Coronary artery (tissue), 2 donors: ENCODE measurements around the gene TRAF3.

Experiments
- DNase-seq: peaks from one replicate; pipeline ENCODE4 v3.0.0-alpha.2; 2017; ENCODE audit warnings: low spot score
- H3K27ac ChIP-seq, 2 donors: fragments of 200-600 bp; sonication (generic); one replicate each; pipeline ENCODE4 v1.5.1; 2016 to 2019
- H3K4me3 ChIP-seq: fragments of 200-600 bp; sonication (generic); 2 replicates; pipeline ENCODE4 v1.5.1; 2016; ENCODE audit warnings: mild to moderate bottlenecking, moderate library complexity
- TF ChIP-seq, protein P1 (sequence below): fragments of 200-600 bp; sonication (generic); IDR thresholded peaks from one replicate; pipeline ENCODE4 v1.5.1; 2019; ENCODE audit warnings: antibody characterized with exemption

The TRAF3 gene

DNA sequence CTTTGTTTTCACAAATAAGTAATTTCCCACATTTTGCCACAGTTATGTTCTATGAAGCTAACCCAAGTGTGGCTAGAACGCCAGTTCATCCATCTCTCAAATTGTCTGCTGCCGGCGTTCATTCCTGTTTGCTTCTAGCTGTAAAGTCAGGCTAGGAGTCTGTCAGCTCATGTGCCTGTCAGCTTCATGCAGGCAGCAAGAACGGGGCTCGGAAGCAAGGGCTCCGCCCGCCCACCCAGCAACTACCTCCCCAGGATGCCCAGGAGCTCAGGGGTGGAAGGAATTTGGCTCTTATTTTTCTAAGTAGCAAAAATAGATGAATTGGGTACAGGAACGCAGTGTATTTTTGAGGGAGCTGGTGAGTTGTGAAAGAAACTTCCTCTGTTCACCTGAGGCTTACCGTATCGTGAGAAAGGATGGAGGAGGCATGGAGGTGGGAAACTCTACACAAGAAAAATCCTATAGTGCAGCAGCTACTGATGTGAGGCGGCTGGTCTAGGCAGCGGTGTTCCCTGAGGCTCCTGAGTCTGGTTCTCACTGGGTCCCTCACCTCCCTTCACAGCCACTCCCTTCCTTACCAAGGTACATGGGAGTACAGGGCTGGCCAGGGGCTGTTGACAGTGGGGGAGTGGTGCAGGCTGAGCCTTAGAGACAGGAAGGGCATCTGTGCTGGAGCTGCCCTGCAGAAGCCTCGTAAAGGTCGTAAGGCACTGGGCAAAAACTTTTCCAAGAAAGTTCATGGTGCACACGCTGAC is 90.8 kb downstream of the TRAF3 start:
- TF ChIP-seq, protein P1, sequence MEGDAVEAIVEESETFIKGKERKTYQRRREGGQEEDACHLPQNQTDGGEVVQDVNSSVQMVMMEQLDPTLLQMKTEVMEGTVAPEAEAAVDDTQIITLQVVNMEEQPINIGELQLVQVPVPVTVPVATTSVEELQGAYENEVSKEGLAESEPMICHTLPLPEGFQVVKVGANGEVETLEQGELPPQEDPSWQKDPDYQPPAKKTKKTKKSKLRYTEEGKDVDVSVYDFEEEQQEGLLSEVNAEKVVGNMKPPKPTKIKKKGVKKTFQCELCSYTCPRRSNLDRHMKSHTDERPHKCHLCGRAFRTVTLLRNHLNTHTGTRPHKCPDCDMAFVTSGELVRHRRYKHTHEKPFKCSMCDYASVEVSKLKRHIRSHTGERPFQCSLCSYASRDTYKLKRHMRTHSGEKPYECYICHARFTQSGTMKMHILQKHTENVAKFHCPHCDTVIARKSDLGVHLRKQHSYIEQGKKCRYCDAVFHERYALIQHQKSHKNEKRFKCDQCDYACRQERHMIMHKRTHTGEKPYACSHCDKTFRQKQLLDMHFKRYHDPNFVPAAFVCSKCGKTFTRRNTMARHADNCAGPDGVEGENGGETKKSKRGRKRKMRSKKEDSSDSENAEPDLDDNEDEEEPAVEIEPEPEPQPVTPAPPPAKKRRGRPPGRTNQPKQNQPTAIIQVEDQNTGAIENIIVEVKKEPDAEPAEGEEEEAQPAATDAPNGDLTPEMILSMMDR: no peak
- H3K4me3 ChIP-seq: no peak overlapping the region
- no peak overlapping the region for H3K27ac ChIP-seq
- no peak for DNase-seq

DNA sequence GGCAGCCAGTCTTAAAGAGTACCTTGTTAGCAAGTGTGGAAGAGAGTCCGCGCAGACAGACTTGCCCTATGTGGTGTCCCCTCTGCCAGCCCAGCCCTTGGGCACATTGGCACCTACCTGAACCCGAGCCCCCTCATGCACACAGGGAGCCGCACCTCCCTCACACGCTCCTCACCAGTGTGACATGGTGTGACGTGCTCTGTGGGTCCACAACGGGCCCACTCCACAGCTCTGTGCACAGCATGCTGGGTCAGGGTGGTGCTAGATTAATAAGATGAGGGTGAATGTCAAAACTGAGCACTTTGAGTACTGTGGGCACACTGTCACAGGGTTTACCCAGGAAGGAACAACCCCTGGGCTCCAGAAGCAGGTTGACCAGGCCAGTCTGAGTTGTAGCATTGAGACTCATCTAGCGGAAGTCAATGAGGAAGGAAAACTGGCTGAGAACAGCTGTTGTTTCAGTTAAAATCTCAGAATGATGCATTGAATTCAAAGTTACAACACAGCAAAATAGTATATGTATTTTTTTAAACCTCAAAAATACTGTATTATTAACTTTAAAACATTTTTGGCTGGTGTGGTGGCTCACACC is 91.8 kb downstream of the TRAF3 start:
- Histone ChIP-seq H3K4me3 (no peak overlapping the region), H3K27ac (peak overlapping the region in 1 of 2 donors; percentile 28)
- no peak for DNase-seq
- TF ChIP-seq, protein P1: no peak

DNA sequence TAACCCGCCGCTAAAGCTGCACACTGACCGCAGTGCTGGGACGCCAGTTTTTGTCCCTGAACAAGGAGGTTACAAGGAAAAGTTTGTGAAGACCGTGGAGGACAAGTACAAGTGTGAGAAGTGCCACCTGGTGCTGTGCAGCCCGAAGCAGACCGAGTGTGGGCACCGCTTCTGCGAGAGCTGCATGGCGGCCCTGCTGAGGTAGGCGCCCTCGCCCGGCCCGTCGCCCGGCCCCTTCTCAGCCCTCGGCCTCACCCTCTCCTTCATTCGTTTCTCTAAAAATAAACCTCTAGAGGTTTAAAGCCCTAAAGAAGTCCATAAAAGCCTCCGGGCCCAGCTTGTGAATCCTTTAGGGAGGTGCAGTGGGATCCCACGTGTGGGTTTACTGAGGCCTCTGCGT is 93.0 kb downstream of the TRAF3 start:
- TF ChIP-seq, protein P1: no peak
- H3K4me3 ChIP-seq: no peak overlapping the region

DNA sequence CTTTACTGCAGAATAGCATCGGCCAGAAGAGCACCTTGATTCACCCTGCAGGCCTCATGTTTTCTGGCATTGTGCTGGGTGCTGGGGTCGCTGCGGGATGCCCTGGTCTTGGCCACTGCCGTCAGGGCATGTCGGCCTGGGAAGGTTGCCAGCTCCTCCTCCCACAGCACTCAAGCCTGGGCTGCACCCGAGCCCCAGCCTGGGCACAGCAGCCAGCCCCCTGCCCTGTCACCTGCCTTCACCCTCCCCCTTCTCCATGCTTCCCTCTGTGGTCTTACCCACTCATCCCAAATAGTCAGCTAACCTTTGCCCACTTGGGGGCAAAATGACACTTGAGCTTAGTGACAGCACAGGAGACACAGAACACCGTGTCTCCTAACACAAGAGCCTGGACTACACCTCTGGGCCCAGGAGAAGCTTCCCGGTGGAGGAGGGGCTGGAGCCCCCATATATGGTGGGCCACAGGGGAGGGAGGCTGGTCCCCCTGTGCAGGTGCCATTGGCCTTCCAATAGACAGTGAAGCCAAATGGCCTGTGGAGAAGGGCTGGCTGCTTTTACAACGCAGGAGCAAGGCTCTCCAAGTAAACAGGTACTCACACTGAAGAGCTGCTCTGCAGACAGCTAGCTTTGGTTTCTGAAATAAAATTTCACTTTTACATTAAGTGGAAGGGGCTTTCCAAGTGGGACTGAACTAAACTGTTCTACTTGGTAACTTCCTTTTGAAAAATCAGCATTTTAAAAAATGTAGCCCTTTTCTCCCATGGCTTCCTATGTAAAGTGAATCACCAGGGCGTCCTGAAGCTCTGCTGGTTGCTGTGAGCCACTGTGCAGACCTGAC is 94.0 kb downstream of the TRAF3 start:
- TF ChIP-seq, protein P1: no peak
- Histone ChIP-seq H3K4me3 (no peak overlapping the region), H3K27ac (no peak overlapping the region)
- no peak for DNase-seq

More for the DNA sequence above, 93.0 kb downstream of the TRAF3 start:
- no peak overlapping the region for H3K27ac ChIP-seq
- DNase-seq: no peak

DNA sequence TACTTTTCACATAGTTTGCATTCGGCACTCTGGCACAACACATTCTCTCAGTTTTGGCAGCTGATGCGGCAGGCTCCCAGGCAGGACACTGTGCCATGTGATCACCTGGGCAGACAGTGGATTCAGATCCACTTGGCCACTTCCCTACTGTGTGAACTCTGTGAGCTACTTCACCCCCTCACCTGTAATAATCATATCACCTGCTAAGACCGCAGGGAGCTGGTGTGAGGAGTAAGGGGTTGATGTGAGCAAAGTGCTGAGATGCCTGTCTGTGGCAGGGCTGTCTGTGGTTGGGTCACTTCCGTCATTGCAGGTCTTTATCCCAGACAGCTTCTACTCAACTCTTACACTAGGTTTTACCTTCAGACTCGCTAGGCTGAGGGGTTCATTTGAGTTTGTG is 94.8 kb downstream of the TRAF3 start:
- TF ChIP-seq, protein P1: no peak
- Histone ChIP-seq H3K4me3 (no peak overlapping the region), H3K27ac (no peak overlapping the region)
- no peak for DNase-seq

DNA sequence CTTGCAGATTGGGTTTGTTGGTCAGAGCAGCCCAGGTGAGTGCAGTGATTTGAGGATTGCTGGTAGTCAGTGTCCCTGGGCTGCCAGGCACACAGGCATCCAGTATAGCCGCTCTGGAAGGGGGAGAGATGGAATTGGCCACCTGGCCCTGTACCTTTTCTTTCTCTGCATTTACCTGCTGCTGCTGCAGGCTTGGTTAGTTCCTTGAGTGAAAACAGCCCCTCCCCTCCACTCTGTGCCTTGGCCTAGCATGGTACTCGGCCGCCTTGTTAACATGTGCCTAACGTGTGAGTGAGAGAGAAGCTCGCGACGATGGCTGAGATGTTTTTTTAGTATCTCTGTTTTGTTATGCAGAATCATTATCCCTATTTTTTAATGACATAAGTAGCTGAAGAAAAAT is 95.9 kb downstream of the TRAF3 start:
- no peak for DNase-seq
- Histone ChIP-seq H3K4me3 (no peak overlapping the region), H3K27ac (no peak overlapping the region)
- TF ChIP-seq, protein P1: no peak
